Fibroblast of pulmonary artery (primary cell): ENCODE measurements around the gene VPS13D.

Experiments used
- DNase-seq: peaks from one replicate; pipeline ENCODE4 v3.0.0-alpha.2; 2010; ENCODE audit warnings: low read depth
- H3K4me3 ChIP-seq: replicated peaks from 2 replicates; pipeline ENCODE4 v1.5.1; 2011; ENCODE audit warnings: low read depth, mild to moderate bottlenecking, control low read depth, low read length, moderate library complexity
- CTCF ChIP-seq: IDR thresholded peaks from 2 replicates; pipeline ENCODE4 v1.5.1; 2011; ENCODE audit warnings: mild to moderate bottlenecking, control low read depth, low read length, inconsistent platforms; ENCODE audit errors: missing control alignments

Gene VPS13D

GRCh38 chr1:12420171-12420570, 190.3 kb downstream of the VPS13D start:
- no peak for TF ChIP-seq CTCF
- DNase-seq = no peak
- no peak overlapping the region for H3K4me3 ChIP-seq

- no peak overlapping the region for H3K4me3 ChIP-seq
- no peak for TF ChIP-seq CTCF
- no peak for DNase-seq
Measured at GRCh38 chr1:12422488-12422887, 192.7 kb downstream of the VPS13D start.

- DNase-seq = peak; percentile 71
- TF ChIP-seq CTCF = no peak
Measured at GRCh38 chr1:12424087-12424529, 194.3 kb downstream of the VPS13D start.

DNA sequence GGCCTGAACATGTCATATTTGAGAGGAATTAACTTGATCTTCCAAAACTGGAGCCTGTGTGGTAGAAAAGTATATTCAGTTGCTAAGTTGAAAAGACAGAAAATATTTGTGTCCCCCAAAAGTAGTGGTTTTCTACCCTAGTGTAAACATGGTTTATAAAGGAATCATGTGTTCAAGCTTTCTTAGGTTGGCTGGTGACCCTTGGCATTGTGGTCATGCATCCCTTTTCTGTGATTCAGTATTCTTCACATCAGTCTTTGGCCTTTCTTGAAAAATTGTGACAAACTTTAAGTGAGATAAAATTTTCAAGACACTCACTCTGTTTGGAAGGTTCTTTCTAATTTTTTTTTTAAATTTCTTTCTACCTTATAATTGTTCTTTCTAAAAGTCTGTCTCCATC, 195.0 kb downstream of the VPS13D start:
- no peak for DNase-seq
- TF ChIP-seq CTCF = no peak
- no peak overlapping the region for H3K4me3 ChIP-seq

More at GRCh38 chr1:12424087-12424529, 194.3 kb downstream of the VPS13D start:
- no peak overlapping the region for H3K4me3 ChIP-seq

DNA sequence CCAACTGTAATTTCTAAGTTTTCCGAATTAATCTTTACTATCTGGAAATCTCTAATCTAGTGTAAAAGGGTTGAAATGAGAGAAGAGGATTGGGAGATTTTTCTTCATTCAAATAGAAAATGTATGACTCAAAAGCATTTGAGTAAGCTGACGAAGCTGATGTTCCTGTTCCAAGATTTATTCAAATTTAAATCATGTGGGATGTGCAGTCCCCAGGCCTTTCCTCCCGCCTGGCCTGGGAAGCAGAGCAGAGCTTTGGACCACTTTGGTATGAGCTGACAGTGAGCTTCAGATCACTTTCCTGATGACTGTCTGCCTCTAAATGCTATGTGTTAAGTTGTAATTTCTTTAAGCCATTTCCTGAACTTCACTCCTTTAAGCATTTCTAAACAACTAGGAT, 196.2 kb downstream of the VPS13D start:
- H3K4me3 ChIP-seq = no peak overlapping the region
- peak; percentile 7 for DNase-seq
- TF ChIP-seq CTCF = no peak

GRCh38 chr1:12428334-12428733, 198.5 kb downstream of the VPS13D start:
- no peak for TF ChIP-seq CTCF
- H3K4me3 ChIP-seq = no peak overlapping the region
- DNase-seq = no peak

DNA sequence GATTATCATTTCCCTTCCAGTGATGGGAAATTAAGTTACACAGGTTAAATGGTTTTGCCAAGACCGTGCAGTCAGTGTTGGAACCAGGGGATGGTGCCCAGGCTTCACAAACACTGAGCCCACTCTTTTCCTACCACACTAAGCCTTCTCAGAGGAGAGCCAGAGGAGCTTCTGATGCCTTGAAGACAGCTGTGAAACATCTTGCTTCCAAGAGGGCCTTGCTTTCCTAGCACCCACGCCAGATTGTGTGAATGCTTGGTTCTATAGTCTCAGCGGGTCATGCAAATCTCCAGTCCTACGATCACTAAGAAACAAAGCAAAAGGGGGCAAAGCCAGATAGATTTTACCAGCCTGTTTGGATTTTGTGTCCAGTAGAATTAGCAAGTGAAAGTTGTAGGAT, 200.7 kb downstream of the VPS13D start:
- no peak for DNase-seq
- TF ChIP-seq CTCF = no peak
- H3K4me3 ChIP-seq = no peak overlapping the region
